Kidney (tissue), 14 donors: Measurements from ENCODE around the gene SYT14. TPM values are rescaled to one million over a fixed set of nuclear protein-coding genes. Genes with fewer than 3 reads are reported as not detected.

Experiments
- DNase-seq, 5 donors: peaks; one replicate each; pipeline ENCODE4 v3.0.0-alpha.2; 2013 to 2020
- FAIRE-seq: peaks from 2 replicates; lab custom pipeline; 2012; peaks lifted over from hg19 to GRCh38; lab: Jason Lieb, UNC
- H3K27ac ChIP-seq, 2 donors: one replicate each; pipeline ENCODE4 v1.7.0; 2013; ENCODE audit warnings: low read depth in 2 of 2, low read length in 2 of 2, inconsistent platforms in 1 of 2
- H3K27me3 ChIP-seq: one replicate; pipeline ENCODE4 v1.7.1; 2013; ENCODE audit warnings: low read length, inconsistent platforms; ENCODE audit not compliant: control insufficient read depth, insufficient read depth
- H3K36me3 ChIP-seq, 3 donors: one replicate each; pipeline versions ENCODE4 v1.7.0 to v1.7.1; 2013; ENCODE audit warnings: low read length in 3 of 3, control low read depth in 1 of 3, inconsistent platforms in 1 of 3; ENCODE audit not compliant: insufficient read depth in 3 of 3, control insufficient read depth in 2 of 3
- H3K4me1 ChIP-seq, 3 donors: one replicate each; pipeline versions ENCODE4 v1.7.0 to v1.7.1; 2013; ENCODE audit warnings: low read length in 3 of 3, inconsistent platforms in 1 of 3, low read depth in 1 of 3; ENCODE audit not compliant: control insufficient read depth in 2 of 3, insufficient read depth in 2 of 3
- H3K4me3 ChIP-seq, 3 donors: one replicate each; pipeline versions ENCODE4 v1.7.0 to v1.8.1; 2013; ENCODE audit warnings: low read length in 3 of 3, control low read depth in 1 of 3, inconsistent platforms in 1 of 3
- H3K9ac ChIP-seq, 3 donors: one replicate each; pipeline versions ENCODE4 v1.7.0 to v1.7.1; 2013; ENCODE audit warnings: low read length in 3 of 3, control low read depth in 1 of 3, inconsistent platforms in 1 of 3
- H3K9me3 ChIP-seq, 3 donors: one replicate each; pipeline versions ENCODE4 v1.7.0 to v1.7.1; 2013; ENCODE audit warnings: low read length in 3 of 3, control low read depth in 1 of 3, inconsistent platforms in 1 of 3; ENCODE audit not compliant: control insufficient read depth in 2 of 3, insufficient read depth in 1 of 3
- CTCF ChIP-seq: IDR thresholded peaks from 3 replicates; pipeline ENCODE4 v1.5.1; 2012; ENCODE audit warnings: mild to moderate bottlenecking, moderate library complexity, borderline replicate concordance; ENCODE audit not compliant: insufficient read depth; ENCODE audit errors: extremely low read depth
- intact Hi-C: fragments of 100-400 bp; cut with DNase I; formaldehyde crosslinking; loops from one replicate; pipeline ENCODE4 v1.11.1; 2022
- polyA plus RNA-seq: library from polyadenylated mRNA; stranded (reverse); fragments of 350-450 nt; fragmentation: Illumina TruSeq; extraction: RNeasy Lipid Tissue Mini Kit (QIAGEN cat#74804); gene quantifications from one replicate; pipeline ENCODE4 v1.2.3, GENCODE V29; 2014; ENCODE audit warnings: low read depth, low replicate concordance; ENCODE audit not compliant: insufficient read depth
- total RNA-seq: library from RNA; stranded (reverse); fragmentation: NEBNext Ultra II Directional; extraction: Animal tissue kit (Norgen Biotek cat#: 25700); gene quantifications from one replicate; pipeline ENCODE4 v1.2.1, GENCODE V29; 2021
- donor health status: control.
- donor health status: control.
- donor health status: control.
- donor health status: control.
- donor health status: control.
- donor health status: DM: yes; HTN: yes; CAD: no.
- donor health status: Normal renal cell carcinoma (clear cell type).

Gene SYT14
- total and polyA plus RNA-seq, 2 donors from 2014 or later, result 0.22 to 1.3 TPM

GRCh38 chr1:210092366-210092765 is 154.3 kb downstream of the SYT14 start:
- Histone ChIP-seq H3K4me3 (no peak overlapping the region), H3K4me1 (no peaks in the 10 kb centered on the region), H3K27me3 (no peaks in the 10 kb centered on the region), H3K9me3 (no peaks in the 10 kb centered on the region), H3K9ac (no peak overlapping the region), H3K27ac (no peak overlapping the region), H3K36me3 (no peaks in the 10 kb centered on the region)
- no peak for TF ChIP-seq CTCF
- intact Hi-C loops, result no loop called here
- DNase-seq (no peak), FAIRE-seq (no peak)

- H3K36me3 ChIP-seq, result no peaks in the 10 kb centered on the region
- H3K27ac ChIP-seq, result no peak overlapping the region
- no peak for TF ChIP-seq CTCF
- no peaks in the 10 kb centered on the region for H3K9me3 ChIP-seq
- H3K4me3 ChIP-seq, result no peak overlapping the region
- H3K27me3 ChIP-seq, result no peaks in the 10 kb centered on the region
- no peak for DNase-seq
- H3K9ac ChIP-seq, result no peak overlapping the region
- intact Hi-C loops, result no loop called here
- H3K4me1 ChIP-seq, result no peaks in the 10 kb centered on the region
- no peak for FAIRE-seq
These were observed 155.4 kb downstream of the SYT14 start for GRCh38 chr1:210093461-210093860.

- Histone ChIP-seq H3K4me1 (no peaks in the 10 kb centered on the region), H3K36me3 (no peaks in the 10 kb centered on the region), H3K27ac (no peak overlapping the region), H3K27me3 (no peaks in the 10 kb centered on the region), H3K4me3 (no peak overlapping the region), H3K9ac (no peak overlapping the region), H3K9me3 (no peaks in the 10 kb centered on the region)
- DNase-seq (no peak), FAIRE-seq (no peak)
- TF ChIP-seq CTCF, result no peak
- intact Hi-C loops, result no loop called here
These were observed 160.3 kb downstream of the SYT14 start for GRCh38 chr1:210098356-210098755.

GRCh38 chr1:210099921-210100320 is 161.9 kb downstream of the SYT14 start:
- Histone ChIP-seq H3K27ac (no peak overlapping the region), H3K9ac (no peak overlapping the region), H3K9me3 (no peaks in the 10 kb centered on the region), H3K4me3 (no peak overlapping the region), H3K36me3 (no peaks in the 10 kb centered on the region), H3K4me1 (no peaks in the 10 kb centered on the region), H3K27me3 (no peaks in the 10 kb centered on the region)
- no peak for DNase-seq
- intact Hi-C loops, result no loop called here
- no peak for TF ChIP-seq CTCF
- FAIRE-seq, result no peak
